Measurements from ENCODE around the gene ATP1A1.

ATP1A1 gene

GRCh38 chr1:116367256-116367945 is 5.6 kb upstream of the ATP1A1 start:
- Histone ChIP-seq H3K36me3 (ENCODE audit: control insufficient read depth in 2 of 2, insufficient read depth in 1 of 2, low read length in 2 of 2) (no peaks in the 10 kb centered on the region), H3K4me3 (ENCODE audit: low read depth, low read length) (no peak overlapping the region), H3K4me1 (ENCODE audit: control insufficient read depth, insufficient read depth, low read length) (no peaks in the 10 kb centered on the region), H3K27ac (ENCODE audit: extremely low read depth, low read depth, low read length) (no peak overlapping the region), H3K9me3 (ENCODE audit: control insufficient read depth, insufficient read depth, low read depth, low read length) (no peaks in the 10 kb centered on the region)
- POLR2A ChIA-PET, result no interaction called here
- CTCF ChIA-PET, result interaction anchor here (0.6 to 1.7 kb wide), 4 partner anchors 9 to 118 kb away, joined by 3 to 6 read pairs (median 4); no protein-coding TSS in a partner anchor
- no peak for TF ChIP-seq YY2 (tag by site-specific recombination; IDR thresholded peaks at IDR 0.05)
- TF ChIP-seq CTCF (tag by site-specific recombination; IDR thresholded peaks at IDR 0.05), result no peak
- no peak for TF ChIP-seq ZNF585B (tag by site-specific recombination; IDR thresholded peaks at IDR 0.05)
- TF ChIP-seq ZNF513 (tag by site-specific recombination; IDR thresholded peaks at IDR 0.05), result no peak
- TF ChIP-seq ZNF792 (tag by site-specific recombination; IDR thresholded peaks at IDR 0.05), result no peak
- TF ChIP-seq ZBTB6 (tag by site-specific recombination; IDR thresholded peaks at IDR 0.05), result no peak
- no peak for TF ChIP-seq ZNF654 (tag by site-specific recombination; IDR thresholded peaks at IDR 0.05; ENCODE audit: low read depth)
- TF ChIP-seq ZNF558 (tag by site-specific recombination; IDR thresholded peaks at IDR 0.05), result no peak
- no peak for TF ChIP-seq PRDM2 (tag by site-specific recombination; IDR thresholded peaks at IDR 0.05; ENCODE audit: borderline replicate concordance)
- no peak for TF ChIP-seq ZNF2 (tag by site-specific recombination; IDR thresholded peaks at IDR 0.05)
- no peak for TF ChIP-seq ZNF169 (tag by site-specific recombination; IDR thresholded peaks at IDR 0.05)
- TF ChIP-seq ZNF658 (tag by site-specific recombination; IDR thresholded peaks at IDR 0.05), result no peak
- no peak for TF ChIP-seq ELK4 (IDR thresholded peaks at IDR 0.05; ENCODE audit: borderline replicate concordance, low read depth, low read length)
- TF ChIP-seq ZNF830 (tag by site-specific recombination; IDR thresholded peaks at IDR 0.05; ENCODE audit: low read depth), result no peak
- TF ChIP-seq ZNF394 (tag by site-specific recombination; IDR thresholded peaks at IDR 0.05; ENCODE audit: borderline replicate concordance), result no peak
- TF ChIP-seq ZNF280D (tag by site-specific recombination; IDR thresholded peaks at IDR 0.05), result no peak
- no peak for TF ChIP-seq ZNF274 (IDR thresholded peaks at IDR 0.05; ENCODE audit: low read length)
- no peak for TF ChIP-seq ZNF274 (tag by site-specific recombination; IDR thresholded peaks at IDR 0.05; ENCODE audit: borderline replicate concordance)
